Astrocyte (in vitro differentiated cells and primary cell): ENCODE data around the gene PRKG1.

Experiments
- EZH2 ChIP-seq: IDR thresholded peaks from 2 replicates; pipeline ENCODE4 v1.6.1; 2012; ENCODE audit warnings: mild to moderate bottlenecking, low read length, inconsistent platforms; ENCODE audit not compliant: insufficient read depth
- TF ChIP-seq, protein P1 (sequence below): IDR thresholded peaks from 2 replicates; pipeline ENCODE4 v1.5.1; 2011; ENCODE audit warnings: low read depth, mild to moderate bottlenecking, inconsistent platforms, low read length, moderate library complexity; ENCODE audit not compliant: insufficient read depth

GRCh38 chr10:51619365-51619764 is 545.1 kb downstream of the PRKG1 start:
- TF ChIP-seq, protein P1, sequence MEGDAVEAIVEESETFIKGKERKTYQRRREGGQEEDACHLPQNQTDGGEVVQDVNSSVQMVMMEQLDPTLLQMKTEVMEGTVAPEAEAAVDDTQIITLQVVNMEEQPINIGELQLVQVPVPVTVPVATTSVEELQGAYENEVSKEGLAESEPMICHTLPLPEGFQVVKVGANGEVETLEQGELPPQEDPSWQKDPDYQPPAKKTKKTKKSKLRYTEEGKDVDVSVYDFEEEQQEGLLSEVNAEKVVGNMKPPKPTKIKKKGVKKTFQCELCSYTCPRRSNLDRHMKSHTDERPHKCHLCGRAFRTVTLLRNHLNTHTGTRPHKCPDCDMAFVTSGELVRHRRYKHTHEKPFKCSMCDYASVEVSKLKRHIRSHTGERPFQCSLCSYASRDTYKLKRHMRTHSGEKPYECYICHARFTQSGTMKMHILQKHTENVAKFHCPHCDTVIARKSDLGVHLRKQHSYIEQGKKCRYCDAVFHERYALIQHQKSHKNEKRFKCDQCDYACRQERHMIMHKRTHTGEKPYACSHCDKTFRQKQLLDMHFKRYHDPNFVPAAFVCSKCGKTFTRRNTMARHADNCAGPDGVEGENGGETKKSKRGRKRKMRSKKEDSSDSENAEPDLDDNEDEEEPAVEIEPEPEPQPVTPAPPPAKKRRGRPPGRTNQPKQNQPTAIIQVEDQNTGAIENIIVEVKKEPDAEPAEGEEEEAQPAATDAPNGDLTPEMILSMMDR = no peak
- TF ChIP-seq EZH2 = no peak
